KMS-11 (cell line): Measurements from ENCODE around the gene VWA3B.

Experiments
- H2AFZ ChIP-seq: fragments of 200-600 bp; sonication (generic); 2 replicates; pipeline ENCODE4 v1.6.1; 2016; ENCODE audit warnings: antibody characterized with exemption, mixed run types, low read depth
- H3K27ac ChIP-seq: fragments of 200-600 bp; sonication (generic); 2 replicates; pipeline ENCODE4 v1.6.1; 2016; ENCODE audit warnings: mild to moderate bottlenecking, mixed run types
- H3K27me3 ChIP-seq: fragments of 200-600 bp; sonication (generic); 2 replicates; pipeline ENCODE4 v1.6.1; 2017; ENCODE audit warnings: mild to moderate bottlenecking, low read depth, mixed run types, moderate library complexity; ENCODE audit not compliant: insufficient read depth
- H3K36me3 ChIP-seq: fragments of 200-600 bp; sonication (generic); 2 replicates; pipeline ENCODE4 v1.6.1; 2017; ENCODE audit warnings: mild to moderate bottlenecking, mixed run types; ENCODE audit not compliant: insufficient read depth
- H3K4me1 ChIP-seq: fragments of 200-600 bp; sonication (generic); 2 replicates; pipeline ENCODE4 v1.6.1; 2016; ENCODE audit warnings: mild to moderate bottlenecking, low read depth, mixed run types; ENCODE audit not compliant: poor library complexity, severe bottlenecking
- H3K4me2 ChIP-seq: fragments of 200-600 bp; sonication (generic); 2 replicates; pipeline ENCODE4 v1.7.0; 2016; ENCODE audit warnings: mild to moderate bottlenecking, mixed run types
- H3K4me3 ChIP-seq: fragments of 200-600 bp; sonication (generic); IDR thresholded peaks from 2 replicates; pipeline ENCODE4 v1.6.1; 2017; ENCODE audit warnings: low read depth, low read length, mixed read lengths; ENCODE audit not compliant: insufficient read depth
- H3K79me2 ChIP-seq: fragments of 200-600 bp; sonication (generic); 2 replicates; pipeline ENCODE4 v1.6.1; 2016; ENCODE audit warnings: low read depth, mixed run types; ENCODE audit not compliant: insufficient read depth
- H3K9ac ChIP-seq: fragments of 200-600 bp; sonication (generic); 2 replicates; pipeline ENCODE4 v1.6.1; 2016; ENCODE audit warnings: mild to moderate bottlenecking, mixed run types
- H4K20me1 ChIP-seq: fragments of 200-600 bp; sonication (generic); 2 replicates; pipeline ENCODE4 v1.6.1; 2016; ENCODE audit warnings: mild to moderate bottlenecking, mixed run types; ENCODE audit not compliant: insufficient read depth
- TF ChIP-seq, protein P1 (sequence below): fragments of 200-600 bp; sonication (generic); conservative IDR thresholded peaks from 2 replicates; pipeline ENCODE4 v1.6.1; 2017; ENCODE audit warnings: low read depth, mild to moderate bottlenecking, antibody characterized with exemption, low read length, moderate library complexity, mixed read lengths

VWA3B gene

DNA sequence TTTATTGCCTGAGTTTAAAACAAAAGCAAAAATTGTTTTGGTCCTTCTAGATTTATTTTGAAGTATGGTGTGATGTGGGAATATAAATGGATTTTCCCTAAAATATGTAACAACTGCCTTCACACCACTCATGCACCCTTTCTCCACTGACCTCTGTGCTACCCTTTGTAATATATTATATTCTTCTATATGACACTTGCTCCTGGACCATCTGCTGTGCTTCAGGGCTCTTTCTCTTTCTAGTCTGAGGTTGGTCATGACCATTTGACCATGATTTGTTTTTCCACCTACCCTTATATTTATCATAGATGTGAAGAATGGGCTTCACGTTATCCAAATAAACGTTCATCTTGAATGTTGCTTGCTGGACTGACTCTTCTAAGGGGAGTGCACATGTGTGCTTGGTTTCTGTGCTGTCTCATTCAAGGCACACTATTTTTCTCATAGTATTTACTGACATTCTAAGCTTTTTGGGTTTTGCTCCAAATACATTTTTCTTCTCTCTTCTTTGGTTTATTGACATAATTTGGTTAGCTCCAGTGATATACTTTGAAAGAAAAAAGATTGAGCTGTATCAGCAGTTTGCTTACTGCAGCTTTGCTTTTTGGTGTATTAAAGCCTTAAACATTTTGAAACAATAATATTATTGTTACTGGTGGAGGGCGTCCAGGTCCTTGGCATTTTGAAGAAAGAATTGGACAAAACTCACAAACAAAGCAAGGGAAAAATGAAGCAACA is 61.8 kb downstream of the VWA3B start:
- Histone ChIP-seq H4K20me1 (no peaks in the 10 kb centered on the region), H3K36me3 (no peaks in the 10 kb centered on the region), H3K27ac (no peak overlapping the region), H3K79me2 (no peaks in the 10 kb centered on the region), H2AFZ (no peak overlapping the region), H3K4me1 (no peaks in the 10 kb centered on the region), H3K4me2 (no peak overlapping the region), H3K27me3 (no peaks in the 10 kb centered on the region), H3K9ac (no peak overlapping the region), H3K4me3 (no peak overlapping the region)
- TF ChIP-seq, protein P1, sequence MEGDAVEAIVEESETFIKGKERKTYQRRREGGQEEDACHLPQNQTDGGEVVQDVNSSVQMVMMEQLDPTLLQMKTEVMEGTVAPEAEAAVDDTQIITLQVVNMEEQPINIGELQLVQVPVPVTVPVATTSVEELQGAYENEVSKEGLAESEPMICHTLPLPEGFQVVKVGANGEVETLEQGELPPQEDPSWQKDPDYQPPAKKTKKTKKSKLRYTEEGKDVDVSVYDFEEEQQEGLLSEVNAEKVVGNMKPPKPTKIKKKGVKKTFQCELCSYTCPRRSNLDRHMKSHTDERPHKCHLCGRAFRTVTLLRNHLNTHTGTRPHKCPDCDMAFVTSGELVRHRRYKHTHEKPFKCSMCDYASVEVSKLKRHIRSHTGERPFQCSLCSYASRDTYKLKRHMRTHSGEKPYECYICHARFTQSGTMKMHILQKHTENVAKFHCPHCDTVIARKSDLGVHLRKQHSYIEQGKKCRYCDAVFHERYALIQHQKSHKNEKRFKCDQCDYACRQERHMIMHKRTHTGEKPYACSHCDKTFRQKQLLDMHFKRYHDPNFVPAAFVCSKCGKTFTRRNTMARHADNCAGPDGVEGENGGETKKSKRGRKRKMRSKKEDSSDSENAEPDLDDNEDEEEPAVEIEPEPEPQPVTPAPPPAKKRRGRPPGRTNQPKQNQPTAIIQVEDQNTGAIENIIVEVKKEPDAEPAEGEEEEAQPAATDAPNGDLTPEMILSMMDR: no peak

DNA sequence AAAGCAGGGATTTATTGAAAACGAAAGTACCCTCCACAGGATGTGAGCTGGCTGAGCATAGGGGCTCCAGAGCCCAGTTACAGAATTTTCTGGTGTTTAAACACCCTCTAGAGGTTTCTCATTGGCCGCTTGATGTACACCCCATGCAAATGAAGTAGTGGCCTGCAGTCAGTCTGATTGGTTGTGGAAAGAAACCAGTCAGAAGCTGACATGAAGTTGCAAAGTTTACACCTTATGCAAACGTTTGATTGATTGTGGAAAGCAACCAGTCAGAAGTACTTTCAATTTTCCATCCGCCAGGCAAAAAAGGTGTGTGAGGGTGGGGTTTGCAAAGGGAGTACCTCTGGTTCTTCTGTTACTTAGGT is 62.3 kb downstream of the VWA3B start:
- Histone ChIP-seq H2AFZ (no peak overlapping the region), H3K4me2 (no peak overlapping the region), H3K79me2 (no peaks in the 10 kb centered on the region), H3K27ac (no peak overlapping the region), H3K4me1 (no peaks in the 10 kb centered on the region), H4K20me1 (no peaks in the 10 kb centered on the region), H3K9ac (no peak overlapping the region), H3K36me3 (no peaks in the 10 kb centered on the region), H3K4me3 (no peak overlapping the region), H3K27me3 (no peaks in the 10 kb centered on the region)
- TF ChIP-seq, protein P1: no peak

DNA sequence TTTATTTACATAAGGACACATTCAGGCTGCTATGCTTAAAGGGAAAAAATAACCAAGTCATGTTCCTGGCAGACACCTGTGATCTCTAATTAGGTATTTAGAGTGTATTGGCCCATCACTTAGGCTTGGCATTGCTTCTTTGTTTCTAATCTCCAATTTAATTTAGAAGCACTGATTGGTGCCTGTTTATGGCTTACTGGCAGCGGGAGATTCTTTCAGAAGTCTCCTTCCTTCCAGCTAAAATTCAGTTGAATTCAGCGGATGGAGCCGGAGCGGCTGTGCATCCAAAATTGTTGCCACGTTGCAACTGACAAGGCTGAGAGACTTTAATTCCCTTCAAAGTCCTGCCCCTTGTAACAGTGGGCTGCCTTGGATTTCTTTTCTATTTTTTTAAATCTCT is 66.5 kb downstream of the VWA3B start:
- no peak overlapping the region for H3K27ac ChIP-seq
- no peak overlapping the region for H3K9ac ChIP-seq
- no peaks in the 10 kb centered on the region for H3K27me3 ChIP-seq

DNA sequence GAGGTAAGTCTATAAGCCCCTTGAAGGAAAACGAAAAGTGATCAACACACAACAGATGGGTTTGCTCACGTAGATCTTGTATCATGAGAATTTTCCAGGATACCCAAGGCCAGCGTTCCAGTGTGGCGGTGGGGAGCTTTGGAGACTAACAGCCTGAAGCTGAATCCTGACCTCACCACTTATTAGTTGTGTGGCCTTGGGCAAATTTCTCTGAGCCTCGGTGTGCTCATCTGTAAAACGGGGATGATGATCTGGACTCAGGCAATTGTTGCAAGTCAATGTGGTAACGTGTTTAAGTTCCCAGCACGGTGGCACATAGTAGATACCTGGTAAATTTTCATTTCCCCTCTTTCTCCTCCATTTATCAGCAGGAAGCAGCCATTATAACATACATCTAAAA is 68.3 kb downstream of the VWA3B start:
- Histone ChIP-seq H3K4me3 (no peak overlapping the region), H3K4me1 (no peaks in the 10 kb centered on the region), H2AFZ (no peak overlapping the region), H3K9ac (no peak overlapping the region), H3K27me3 (no peaks in the 10 kb centered on the region), H3K79me2 (no peaks in the 10 kb centered on the region), H3K27ac (no peak overlapping the region), H3K36me3 (no peaks in the 10 kb centered on the region), H4K20me1 (no peaks in the 10 kb centered on the region), H3K4me2 (no peak overlapping the region)
- TF ChIP-seq, protein P1: no peak

More for the DNA sequence above, 66.5 kb downstream of the VWA3B start:
- Histone ChIP-seq H2AFZ (no peak overlapping the region), H3K36me3 (no peaks in the 10 kb centered on the region), H3K79me2 (no peaks in the 10 kb centered on the region), H3K4me2 (no peak overlapping the region), H4K20me1 (no peaks in the 10 kb centered on the region), H3K4me3 (no peak overlapping the region), H3K4me1 (no peaks in the 10 kb centered on the region)
- TF ChIP-seq, protein P1: no peak
